Spinal cord (tissue), 10 donors: ENCODE measurements around the gene STRA6. TPM values are rescaled to one million over a fixed set of nuclear protein-coding genes. Genes with fewer than 3 reads are reported as not detected.
"Not testable (repeated sequence)": the region's sequence is repeated elsewhere in the genome, so short reads cannot be mapped to it uniquely, and the experiment has no call there.

Source experiments
- DNase-seq, 6 donors: peaks; one replicate each; pipeline versions ENCODE4 v3.0.0 to v3.0.0-alpha.2; 2013 to 2015; ENCODE audit warnings: low spot score in 6 of 6, low read depth in 4 of 6
- H3K27ac ChIP-seq: one replicate; pipeline ENCODE4 v1.5.1; 2013; ENCODE audit warnings: low read depth, low read length, control low read depth
- H3K27me3 ChIP-seq: one replicate; pipeline ENCODE4 v1.6.1; 2013; ENCODE audit warnings: low read length; ENCODE audit not compliant: control insufficient read depth, insufficient read depth
- H3K36me3 ChIP-seq: one replicate; pipeline ENCODE4 v1.6.1; 2013; ENCODE audit warnings: low read length; ENCODE audit not compliant: control insufficient read depth, insufficient read depth
- H3K4me1 ChIP-seq: one replicate; pipeline ENCODE4 v1.6.1; 2013; ENCODE audit warnings: low read length; ENCODE audit not compliant: control insufficient read depth, insufficient read depth
- H3K4me3 ChIP-seq: one replicate; pipeline ENCODE4 v1.5.1; 2013; ENCODE audit warnings: low read depth, low read length, control low read depth
- H3K9me3 ChIP-seq: one replicate; pipeline ENCODE4 v1.6.1; 2013; ENCODE audit warnings: low read length; ENCODE audit not compliant: control insufficient read depth, insufficient read depth
- WGBS: methylation state at CpG from one replicate; pipeline ENCODE4 v1.1.5; 2013; ENCODE audit warnings: missing lambda C conversion rate; ENCODE audit not compliant: insufficient coverage; 5-methylcytosine and 5-hydroxymethylcytosine counted together
- polyA plus RNA-seq, 2 donors: library from polyadenylated mRNA; unstranded; fragments of 120-200 nt; gene quantifications; one replicate each; pipeline ENCODE4 v1.2.1, GENCODE V29; 2013; ENCODE audit not compliant: insufficient read length in 2 of 2
- total RNA-seq, 2 donors: library from RNA; depleted of rRNA in 1 of 2; stranded (reverse); fragments of 120-200 nt in 1 of 2; fragments of >200 nt in 1 of 2; gene quantifications; one replicate each; pipeline versions ENCODE4 v1.2.3 to v1.2.4, GENCODE V29; 2013 to 2014
- donor health status: healthy.

The STRA6 gene
- total and polyA plus RNA-seq, 4 donors = 9.4 to 69.0 (median 30.1) TPM

- no peak for DNase-seq
- peaks cover 25% of the 10 kb centered on the region for H3K4me1 ChIP-seq
- 58% methylated on average over 2 of the region's 3 CpGs for WGBS
Measured at GRCh38 chr15:74168711-74169126, 33.9 kb downstream of the STRA6 start.

GRCh38 chr15:74167891-74168331 is 34.7 kb downstream of the STRA6 start:
- DNase-seq = no peak
- Histone ChIP-seq H3K4me3 (no peak overlapping the region), H3K36me3 (no peaks in the 10 kb centered on the region), H3K27ac (no peak overlapping the region), H3K27me3 (no peaks in the 10 kb centered on the region), H3K9me3 (no peaks in the 10 kb centered on the region), H3K4me1 (peaks cover 21% of the 10 kb centered on the region)
- WGBS = 83% methylated on average over 3 of the region's 4 CpGs

More at GRCh38 chr15:74168711-74169126, 33.9 kb downstream of the STRA6 start:
- no peak overlapping the region for H3K4me3 ChIP-seq
- no peaks in the 10 kb centered on the region for H3K9me3 ChIP-seq
- H3K27me3 ChIP-seq = no peaks in the 10 kb centered on the region
- no peaks in the 10 kb centered on the region for H3K36me3 ChIP-seq
- no peak overlapping the region for H3K27ac ChIP-seq

- H3K36me3 ChIP-seq = no peaks in the 10 kb centered on the region
- no peaks in the 10 kb centered on the region for H3K27me3 ChIP-seq
- H3K27ac ChIP-seq = no peak overlapping the region
- peaks cover 7% of the 10 kb centered on the region for H3K4me1 ChIP-seq
- no peak overlapping the region for H3K4me3 ChIP-seq
- no peaks in the 10 kb centered on the region for H3K9me3 ChIP-seq
- WGBS = 100% methylated on average over 1 of the region's 1 CpG
- DNase-seq = peak in 1 of 6 donors; percentile 20
Measured at GRCh38 chr15:74165461-74165860, 37.1 kb downstream of the STRA6 start.

GRCh38 chr15:74162195-74162536 is 40.4 kb downstream of the STRA6 start:
- WGBS = no CpG with 5 or more reads among the region's 3 CpGs
- not testable (repeated sequence) for DNase-seq, H3K27me3 ChIP-seq, H3K4me1 ChIP-seq, H3K36me3 ChIP-seq, H3K9me3 ChIP-seq, H3K27ac ChIP-seq, H3K4me3 ChIP-seq

- peaks cover 15% of the 10 kb centered on the region for H3K4me1 ChIP-seq
- not testable (repeated sequence) for H3K9me3 ChIP-seq, H3K27ac ChIP-seq, H3K27me3 ChIP-seq, DNase-seq, H3K36me3 ChIP-seq, H3K4me3 ChIP-seq
- WGBS = no CpG with 5 or more reads among the region's 3 CpGs
Measured at GRCh38 chr15:74160390-74160789, 42.2 kb downstream of the STRA6 start.

GRCh38 chr15:74159773-74160172 is 42.8 kb downstream of the STRA6 start:
- Histone ChIP-seq H3K27me3 (no peaks in the 10 kb centered on the region), H3K36me3 (no peaks in the 10 kb centered on the region), H3K4me3 (no peak overlapping the region), H3K27ac (no peak overlapping the region), H3K4me1 (peaks cover 15% of the 10 kb centered on the region), H3K9me3 (no peaks in the 10 kb centered on the region)
- DNase-seq = peak in 1 of 6 donors; percentile 10
- WGBS = no CpG with 5 or more reads among the region's 1 CpG

GRCh38 chr15:74158855-74159650 is 43.5 kb downstream of the STRA6 start:
- Histone ChIP-seq H3K27ac (no peak overlapping the region), H3K36me3 (no peaks in the 10 kb centered on the region), H3K4me1 (peaks cover 15% of the 10 kb centered on the region), H3K27me3 (no peaks in the 10 kb centered on the region), H3K4me3 (no peak overlapping the region), H3K9me3 (no peaks in the 10 kb centered on the region)
- no CpG with 5 or more reads among the region's 5 CpGs for WGBS
- DNase-seq = no peak

- H3K27me3 ChIP-seq = no peaks in the 10 kb centered on the region
- 83% methylated on average over 3 of the region's 9 CpGs for WGBS
- no peak overlapping the region for H3K4me3 ChIP-seq
- H3K36me3 ChIP-seq = no peaks in the 10 kb centered on the region
- DNase-seq = no peak
- H3K27ac ChIP-seq = no peak overlapping the region
- no peaks in the 10 kb centered on the region for H3K9me3 ChIP-seq
- peaks cover 15% of the 10 kb centered on the region for H3K4me1 ChIP-seq
Measured at GRCh38 chr15:74157868-74158827, 44.4 kb downstream of the STRA6 start.

- WGBS = 13% methylated on average over 6 of the region's 7 CpGs
- peaks cover 15% of the 10 kb centered on the region for H3K4me1 ChIP-seq
- no peaks in the 10 kb centered on the region for H3K36me3 ChIP-seq
Measured at GRCh38 chr15:74156678-74157411, 45.7 kb downstream of the STRA6 start.

More at GRCh38 chr15:74156678-74157411, 45.7 kb downstream of the STRA6 start:
- no peaks in the 10 kb centered on the region for H3K27me3 ChIP-seq
- peak in 3 of 6 donors; percentile 54 to 88 (median 78) for DNase-seq
- H3K9me3 ChIP-seq = no peaks in the 10 kb centered on the region
- H3K4me3 ChIP-seq = no peak overlapping the region
- peak overlapping the region; percentile 74 for H3K27ac ChIP-seq
